Epithelial cell of esophagus (primary cell): ENCODE results near the gene METTL1.

ENCODE experiments used
- DNase-seq: peaks from one replicate; pipeline ENCODE4 v3.0.0; 2010; ENCODE audit warnings: low read depth
- H3K4me3 ChIP-seq: 2 replicates; pipeline ENCODE4 v1.5.1; 2011; ENCODE audit warnings: mild to moderate bottlenecking, low read length, control low read depth
- TF ChIP-seq, protein P1 (sequence below): IDR thresholded peaks from 2 replicates; pipeline ENCODE4 v1.5.1; 2011; ENCODE audit warnings: low read depth, mild to moderate bottlenecking, low read length, control low read depth, inconsistent platforms; ENCODE audit not compliant: insufficient read depth; ENCODE audit errors: missing control alignments

Gene METTL1

DNA sequence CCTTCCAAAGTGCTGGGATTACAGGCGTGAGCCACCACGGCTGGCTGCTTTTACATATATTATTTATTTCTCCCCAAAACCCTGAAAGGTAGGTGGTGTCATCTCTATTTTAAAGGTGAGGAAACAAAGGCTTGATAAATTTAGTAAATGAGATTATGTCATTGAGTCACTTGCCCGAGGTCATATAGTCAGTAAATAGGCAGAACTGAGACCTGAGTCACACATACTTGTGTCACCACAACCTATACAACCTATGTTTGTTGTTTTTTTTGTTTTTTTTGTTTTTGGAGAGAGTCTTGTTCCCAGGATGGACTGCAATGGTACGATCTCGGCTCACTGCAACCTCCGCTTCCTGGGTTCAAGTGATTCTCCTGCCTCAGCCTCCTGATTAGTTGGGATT is 23.4 kb upstream of the METTL1 start:
- TF ChIP-seq, protein P1, sequence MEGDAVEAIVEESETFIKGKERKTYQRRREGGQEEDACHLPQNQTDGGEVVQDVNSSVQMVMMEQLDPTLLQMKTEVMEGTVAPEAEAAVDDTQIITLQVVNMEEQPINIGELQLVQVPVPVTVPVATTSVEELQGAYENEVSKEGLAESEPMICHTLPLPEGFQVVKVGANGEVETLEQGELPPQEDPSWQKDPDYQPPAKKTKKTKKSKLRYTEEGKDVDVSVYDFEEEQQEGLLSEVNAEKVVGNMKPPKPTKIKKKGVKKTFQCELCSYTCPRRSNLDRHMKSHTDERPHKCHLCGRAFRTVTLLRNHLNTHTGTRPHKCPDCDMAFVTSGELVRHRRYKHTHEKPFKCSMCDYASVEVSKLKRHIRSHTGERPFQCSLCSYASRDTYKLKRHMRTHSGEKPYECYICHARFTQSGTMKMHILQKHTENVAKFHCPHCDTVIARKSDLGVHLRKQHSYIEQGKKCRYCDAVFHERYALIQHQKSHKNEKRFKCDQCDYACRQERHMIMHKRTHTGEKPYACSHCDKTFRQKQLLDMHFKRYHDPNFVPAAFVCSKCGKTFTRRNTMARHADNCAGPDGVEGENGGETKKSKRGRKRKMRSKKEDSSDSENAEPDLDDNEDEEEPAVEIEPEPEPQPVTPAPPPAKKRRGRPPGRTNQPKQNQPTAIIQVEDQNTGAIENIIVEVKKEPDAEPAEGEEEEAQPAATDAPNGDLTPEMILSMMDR, result no peak
- peak; percentile 96 for DNase-seq
- no peak overlapping the region for H3K4me3 ChIP-seq

DNA sequence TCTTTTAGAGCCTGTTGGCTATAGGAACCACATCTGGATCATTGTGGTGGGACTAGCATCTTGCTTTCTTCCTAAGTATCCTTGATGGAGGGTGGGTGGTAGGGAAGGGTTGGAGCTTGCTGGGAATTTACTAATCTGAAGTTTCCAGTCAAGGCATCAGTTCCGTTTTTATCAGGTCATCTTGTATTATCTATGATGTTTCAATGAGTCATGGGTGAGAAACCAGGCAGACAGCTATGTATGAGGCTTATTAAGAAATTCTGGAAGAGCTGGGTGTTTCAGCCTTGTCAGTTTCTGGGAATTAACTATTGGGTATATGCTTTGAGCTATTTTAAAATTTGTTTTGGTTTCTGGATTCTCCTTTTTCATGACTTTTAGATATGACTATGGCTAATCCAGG is 22.0 kb upstream of the METTL1 start:
- peak; percentile 94 for DNase-seq
- H3K4me3 ChIP-seq, result no peak overlapping the region
- TF ChIP-seq, protein P1, result no peak

DNA sequence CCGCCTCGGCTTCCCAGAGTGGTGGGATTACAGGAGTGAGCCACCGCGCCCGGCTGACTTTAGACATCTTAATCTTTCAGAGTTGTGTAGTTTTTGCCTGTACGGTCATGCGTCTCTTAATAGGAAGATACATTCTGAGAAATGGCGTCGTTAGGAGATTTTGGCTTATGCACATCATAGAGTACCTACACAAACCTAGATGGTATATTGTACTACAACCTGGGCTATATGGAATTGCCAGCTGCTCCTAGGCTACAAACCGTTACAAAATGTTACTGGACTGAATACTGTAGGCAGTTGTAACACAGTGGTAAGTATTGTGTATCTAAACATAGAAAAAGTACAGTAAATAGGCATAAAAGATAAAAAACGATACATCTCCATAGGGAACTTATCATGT is 12.0 kb upstream of the METTL1 start:
- TF ChIP-seq, protein P1, result no peak
- no peak for DNase-seq
- no peak overlapping the region for H3K4me3 ChIP-seq

DNA sequence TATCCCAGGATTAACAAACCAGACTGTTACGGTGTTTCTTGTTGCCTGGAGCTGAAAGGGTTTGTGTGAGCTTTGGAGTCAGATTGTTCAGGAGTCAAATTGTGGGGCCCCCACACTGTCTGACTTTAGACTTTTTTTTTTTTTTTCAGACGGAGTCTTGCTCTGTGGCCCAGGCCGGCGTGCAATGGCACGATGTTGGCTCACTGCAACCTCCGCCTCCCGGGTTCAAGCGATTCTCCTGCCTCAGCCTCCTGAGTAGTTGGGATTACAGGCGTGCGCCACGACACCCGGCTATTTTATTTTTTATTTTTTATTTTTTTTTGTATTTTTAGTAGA is 11.5 kb upstream of the METTL1 start:
- TF ChIP-seq, protein P1, result no peak
- DNase-seq, result no peak
- H3K4me3 ChIP-seq, result peak overlapping the region; percentile 74

DNA sequence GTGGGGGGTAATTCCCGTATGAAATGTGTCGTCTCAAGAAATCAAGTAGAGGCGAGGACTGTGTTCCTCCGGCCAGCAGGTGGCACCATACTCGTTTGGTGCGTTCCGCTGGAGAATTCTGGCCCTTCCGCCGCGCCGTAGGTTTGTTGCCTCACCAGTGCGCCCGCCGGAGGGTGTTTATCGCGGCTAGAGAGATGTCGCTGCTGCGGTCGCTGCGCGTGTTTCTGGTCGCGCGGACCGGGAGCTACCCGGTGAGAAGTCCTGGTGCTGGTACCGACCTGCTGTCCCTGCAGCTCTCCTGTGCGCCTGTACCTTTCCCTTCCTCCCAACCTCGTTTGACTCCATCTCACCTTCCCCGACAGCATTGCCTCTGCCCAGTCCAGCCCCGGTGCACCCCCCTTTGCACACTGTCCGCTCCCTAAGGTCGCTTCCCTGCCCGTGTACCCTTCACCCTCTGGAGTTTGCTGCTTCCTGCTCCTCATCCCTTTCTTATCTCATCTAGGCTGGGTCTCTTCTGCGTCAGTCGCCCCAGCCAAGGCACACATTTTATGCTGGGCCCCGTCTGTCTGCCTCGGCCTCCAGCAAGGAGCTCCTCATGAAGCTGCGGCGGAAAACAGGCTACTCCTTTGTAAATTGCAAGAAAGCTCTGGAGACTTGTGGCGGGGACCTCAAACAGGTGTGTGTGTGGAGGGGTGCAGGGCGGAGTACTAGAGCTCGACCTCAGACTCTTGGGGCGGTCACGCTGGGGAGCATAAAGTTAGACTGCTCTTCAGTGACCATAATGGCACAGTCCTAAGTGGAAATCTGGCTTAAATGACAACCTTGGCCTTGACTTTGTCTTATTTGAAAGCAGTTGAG is 10.9 kb upstream of the METTL1 start, which contains the start of gene TSFM:
TSS of gene TSFM (plus strand) at position 180 of the 858 bp plus-strand sequence. CDS start at position 195, 15 bp downstream.
- TF ChIP-seq, protein P1, result peak; percentile 89
- peak within 1 kb of the TSS; percentile 74 for H3K4me3 ChIP-seq
- peak; percentile 96 for DNase-seq

DNA sequence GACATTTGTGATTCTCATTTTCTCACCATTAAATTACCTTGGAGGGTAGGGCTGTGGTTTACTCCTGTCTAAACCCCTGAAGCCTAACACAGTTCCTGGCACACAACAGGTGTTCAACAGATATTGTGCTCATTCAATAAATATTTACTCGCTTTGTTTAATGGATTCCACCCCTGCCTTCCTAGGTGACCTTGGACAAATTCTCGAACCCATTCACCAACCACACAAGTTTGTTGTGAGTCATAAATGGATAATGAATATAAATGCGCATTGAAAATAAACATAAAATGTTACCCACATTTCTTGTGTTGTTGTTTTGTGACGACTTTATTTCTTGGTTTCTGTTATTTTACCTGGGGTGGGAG is 10.3 kb upstream of the METTL1 start:
- DNase-seq, result no peak
- TF ChIP-seq, protein P1, result no peak
- no peak overlapping the region for H3K4me3 ChIP-seq

DNA sequence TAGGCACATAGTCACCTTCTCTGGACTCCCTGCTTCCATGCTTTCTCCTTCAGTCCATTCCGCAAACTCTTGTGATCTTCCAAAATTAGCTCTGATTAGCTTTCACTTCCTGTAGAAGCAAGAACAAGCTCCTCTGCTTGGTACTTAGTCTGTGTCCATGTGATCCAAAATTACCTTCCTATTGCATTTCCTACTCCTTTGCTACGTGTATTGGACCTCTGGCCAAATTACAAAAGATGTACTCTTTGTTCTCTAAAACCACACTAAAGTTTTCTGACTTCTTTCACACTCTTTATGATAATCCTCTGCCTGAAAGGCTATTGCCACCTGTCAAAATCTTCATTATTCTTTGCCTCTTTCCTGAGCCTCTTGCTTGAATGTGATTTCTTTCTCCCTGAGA is 9.9 kb upstream of the METTL1 start:
- no peak for DNase-seq
- TF ChIP-seq, protein P1, result no peak
- no peak overlapping the region for H3K4me3 ChIP-seq
